Hematopoietic multipotent progenitor cell treated with erythropoietin and hydrocortisone succinate and interleukin-3 and kit ligand, for 4 days (in vitro differentiated cells): ENCODE results near the gene ATXN7.

Experiments used
- DNase-seq: peaks from one replicate; pipeline ENCODE4 v3.0.0-alpha.2; 2015

The ATXN7 gene

GRCh38 chr3:63867225-63867624, 3.6 kb downstream of the ATXN7 start:
- DNase-seq = no peak

- DNase-seq = no peak
Measured at GRCh38 chr3:63869940-63870614, 6.4 kb downstream of the ATXN7 start.

GRCh38 chr3:63870615-63871005, 6.9 kb downstream of the ATXN7 start:
- no peak for DNase-seq

GRCh38 chr3:63872135-63872924, 8.7 kb downstream of the ATXN7 start:
- DNase-seq = no peak

GRCh38 chr3:63874769-63875168, 11.1 kb downstream of the ATXN7 start:
- peak; percentile 36 for DNase-seq

- no peak for DNase-seq
Measured at GRCh38 chr3:63875510-63875909, 11.8 kb downstream of the ATXN7 start.

GRCh38 chr3:63876260-63876659, 12.6 kb downstream of the ATXN7 start:
- DNase-seq = no peak

- DNase-seq = no peak
Measured at GRCh38 chr3:63877737-63878393, 14.2 kb downstream of the ATXN7 start.

GRCh38 chr3:63878394-63879060, 14.9 kb downstream of the ATXN7 start:
- no peak for DNase-seq

- DNase-seq = no peak
Measured at GRCh38 chr3:63880653-63881052, 17.0 kb downstream of the ATXN7 start.

GRCh38 chr3:63886858-63887257, 23.2 kb downstream of the ATXN7 start:
- DNase-seq = no peak

GRCh38 chr3:63891518-63891917, 27.9 kb downstream of the ATXN7 start:
- DNase-seq = no peak

- no peak for DNase-seq
Measured at GRCh38 chr3:63892773-63893352, 29.2 kb downstream of the ATXN7 start.

- no peak for DNase-seq
Measured at GRCh38 chr3:63895422-63896189, 31.9 kb downstream of the ATXN7 start.

- no peak for DNase-seq
Measured at GRCh38 chr3:63896332-63897030, 32.8 kb downstream of the ATXN7 start.

- no peak for DNase-seq
Measured at GRCh38 chr3:63900010-63900409, 36.3 kb downstream of the ATXN7 start.

- peak; percentile 45 for DNase-seq
Measured at GRCh38 chr3:63900459-63900858, 36.8 kb downstream of the ATXN7 start.

GRCh38 chr3:63905731-63906620, 42.3 kb downstream of the ATXN7 start:
- no peak for DNase-seq

- DNase-seq = no peak
Measured at GRCh38 chr3:63908081-63908736, 44.5 kb downstream of the ATXN7 start.

GRCh38 chr3:63908776-63909175, 45.1 kb downstream of the ATXN7 start:
- DNase-seq = no peak
